Femur (tissue), 1 donor: Measurements from ENCODE around the gene ADPRM.

Experiments used
- DNase-seq: peaks from one replicate; pipeline ENCODE4 v3.0.0-alpha.2; 2017

Gene ADPRM

DNA sequence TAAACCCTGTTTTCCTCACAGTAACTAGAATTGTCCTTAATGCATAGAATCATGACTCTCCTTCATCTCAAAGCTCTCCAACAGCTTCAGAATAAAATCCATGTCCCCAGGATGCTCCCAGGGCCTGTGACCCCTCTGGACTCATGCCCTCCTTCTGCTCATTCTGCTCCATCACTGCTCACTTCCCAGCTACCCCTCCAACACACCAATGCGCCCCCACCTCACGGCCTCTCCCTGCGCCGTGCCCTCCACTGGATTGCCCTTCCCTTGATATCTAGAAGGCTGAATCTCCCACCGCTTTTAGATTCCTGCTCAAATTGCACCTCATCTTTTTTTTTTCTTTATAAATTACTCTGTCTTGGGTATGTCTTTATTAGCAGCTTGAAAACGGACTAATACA lies 45.0 kb downstream of the ADPRM start:
- no peak for DNase-seq

- no peak for DNase-seq
Measured at GRCh38 chr17:10743316-10744009, 46.1 kb downstream of the ADPRM start.

DNA sequence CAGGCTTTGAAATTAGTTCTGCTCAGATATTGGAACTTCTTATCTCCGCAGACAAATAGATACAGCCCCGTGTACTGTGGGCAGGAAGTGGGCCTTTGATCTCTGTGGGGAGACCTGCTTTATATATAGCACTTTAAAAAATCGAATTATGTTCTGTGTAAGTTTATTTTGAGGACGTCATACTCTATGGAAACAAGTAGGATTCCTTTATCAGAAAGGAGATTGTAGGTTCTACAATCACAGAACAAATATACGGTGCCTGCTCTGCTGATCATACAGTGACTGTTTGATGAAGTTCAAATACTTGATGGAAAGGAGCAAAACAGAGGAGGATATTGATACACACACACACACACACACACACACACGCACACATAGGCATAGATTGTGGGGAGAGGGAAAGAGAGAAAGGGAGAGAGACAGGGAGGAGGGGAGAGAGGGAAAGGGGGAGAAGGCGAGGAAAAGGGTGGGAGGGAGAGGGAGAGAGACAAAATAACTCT lies 47.2 kb downstream of the ADPRM start:
- no peak for DNase-seq

DNA sequence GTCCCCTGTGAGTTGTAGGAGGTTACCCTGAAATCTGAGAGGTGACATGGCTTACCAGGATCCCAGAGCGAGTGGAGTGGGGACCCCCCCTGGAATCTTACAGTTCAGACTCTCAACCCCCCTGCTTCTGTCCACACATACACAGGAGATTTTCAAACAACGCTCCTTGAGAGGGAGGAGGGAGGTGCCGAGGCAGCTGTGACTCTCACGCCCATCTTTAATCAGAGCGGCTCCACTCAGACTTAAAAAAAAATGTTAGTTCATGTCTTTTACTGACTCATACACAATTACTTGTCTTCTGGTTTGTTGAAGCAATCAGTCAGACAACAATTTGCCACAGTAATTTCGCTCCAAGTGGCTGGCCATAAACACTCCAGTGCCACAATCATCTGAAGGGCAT lies 47.8 kb downstream of the ADPRM start:
- DNase-seq = no peak

- no peak for DNase-seq
Measured at GRCh38 chr17:10748531-10749181, 51.3 kb downstream of the ADPRM start.

DNA sequence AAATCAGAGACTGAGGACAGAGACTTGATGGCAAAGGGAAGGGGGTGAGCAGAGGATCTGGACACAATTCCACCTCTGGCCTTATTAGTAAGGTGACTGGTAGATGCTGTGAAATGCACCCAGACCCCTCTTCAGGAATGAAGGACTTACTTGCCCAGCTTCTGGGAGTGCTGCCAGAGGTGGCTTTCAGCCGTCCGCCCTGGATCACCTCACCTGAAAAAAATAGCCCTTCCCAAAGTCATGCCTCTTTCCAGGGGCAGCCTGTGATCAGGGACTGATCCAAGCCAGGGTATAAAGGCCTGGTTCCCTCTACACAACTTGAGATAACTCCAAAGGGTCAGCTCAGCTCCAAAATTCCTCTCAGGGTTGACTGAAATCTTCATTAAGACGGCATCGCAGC lies 52.8 kb downstream of the ADPRM start:
- no peak for DNase-seq

- no peak for DNase-seq
Measured at GRCh38 chr17:10751563-10751962, 54.2 kb downstream of the ADPRM start.

GRCh38 chr17:10752696-10753095 lies 55.3 kb downstream of the ADPRM start:
- no peak for DNase-seq

- DNase-seq = no peak
Measured at GRCh38 chr17:10754109-10754508, 56.7 kb downstream of the ADPRM start.

DNA sequence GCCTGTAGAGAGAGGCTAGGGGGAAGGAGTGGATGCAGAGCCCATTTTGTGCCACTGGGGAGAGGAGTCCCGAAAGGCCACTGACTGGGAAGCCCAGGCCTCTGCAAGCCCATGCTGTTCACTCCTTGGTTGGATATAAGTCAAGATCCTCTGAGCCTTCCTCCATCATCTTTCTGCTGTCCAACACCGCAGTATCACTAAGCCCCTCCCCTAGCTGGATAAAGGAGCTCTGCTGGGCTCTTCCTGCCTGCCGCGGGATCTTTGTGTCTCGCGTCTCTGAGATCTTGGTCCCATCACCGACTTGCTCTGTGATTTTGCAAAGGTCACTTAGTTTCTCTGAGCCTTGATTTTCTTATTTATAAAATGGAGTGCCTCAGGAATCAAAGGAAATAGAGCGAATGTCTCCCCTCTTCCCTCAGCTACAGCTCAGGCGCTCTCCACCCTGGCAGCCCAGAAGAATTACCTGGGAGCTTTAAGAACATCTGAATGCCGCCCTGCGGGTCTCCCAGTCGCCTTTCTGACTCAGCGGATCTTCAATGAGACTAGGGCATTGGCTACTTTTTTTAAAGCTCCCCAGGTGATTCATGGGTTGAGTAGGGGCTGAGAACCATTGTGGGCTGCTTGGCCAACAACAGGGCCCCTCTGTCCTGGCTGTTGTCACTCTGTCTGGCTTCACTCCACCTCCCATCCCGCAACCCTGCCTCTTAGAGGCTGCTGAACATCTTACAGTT lies 57.6 kb downstream of the ADPRM start:
- no peak for DNase-seq

GRCh38 chr17:10755592-10756127 lies 58.3 kb downstream of the ADPRM start:
- DNase-seq = no peak

DNA sequence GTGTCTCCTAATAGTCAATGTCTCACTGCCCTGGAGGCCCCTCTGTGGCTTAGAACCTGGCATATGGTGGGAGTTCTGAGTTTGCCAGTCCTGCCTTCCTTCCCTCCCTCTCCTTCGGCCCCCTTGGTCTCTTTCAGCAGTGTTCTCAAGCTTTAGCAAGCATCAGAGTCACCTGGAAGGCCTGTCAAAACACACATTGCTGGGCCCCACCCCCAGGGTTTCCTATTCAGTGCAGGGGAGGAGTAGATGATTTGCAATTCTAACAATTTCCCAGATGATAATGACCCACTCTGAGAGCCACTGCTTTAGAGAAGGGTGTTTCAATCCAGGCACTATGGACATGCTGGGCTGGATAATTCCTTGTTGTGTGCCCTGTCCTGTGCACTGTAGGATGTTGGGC lies 58.8 kb downstream of the ADPRM start:
- DNase-seq = no peak

DNA sequence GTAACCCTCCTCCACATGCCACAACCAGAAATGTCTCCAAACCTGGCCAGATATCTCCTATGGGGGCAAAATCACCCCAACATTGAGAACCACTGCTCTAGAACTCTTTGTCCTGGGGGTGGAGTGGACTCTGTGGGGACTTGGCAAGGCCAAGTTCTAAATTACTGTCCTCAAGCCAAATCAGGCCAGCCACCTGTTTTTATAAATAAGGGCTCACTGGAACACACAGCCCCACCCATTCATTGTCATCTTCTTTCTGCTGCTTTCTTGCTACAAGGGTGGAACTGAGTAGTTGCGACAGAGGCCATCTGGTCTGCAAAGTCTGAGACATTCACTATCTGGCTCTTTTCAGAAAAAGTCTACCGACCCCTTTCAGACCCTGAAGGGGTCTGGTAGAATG lies 59.2 kb downstream of the ADPRM start:
- no peak for DNase-seq

- DNase-seq = no peak
Measured at GRCh38 chr17:10757067-10757466, 59.7 kb downstream of the ADPRM start.

DNA sequence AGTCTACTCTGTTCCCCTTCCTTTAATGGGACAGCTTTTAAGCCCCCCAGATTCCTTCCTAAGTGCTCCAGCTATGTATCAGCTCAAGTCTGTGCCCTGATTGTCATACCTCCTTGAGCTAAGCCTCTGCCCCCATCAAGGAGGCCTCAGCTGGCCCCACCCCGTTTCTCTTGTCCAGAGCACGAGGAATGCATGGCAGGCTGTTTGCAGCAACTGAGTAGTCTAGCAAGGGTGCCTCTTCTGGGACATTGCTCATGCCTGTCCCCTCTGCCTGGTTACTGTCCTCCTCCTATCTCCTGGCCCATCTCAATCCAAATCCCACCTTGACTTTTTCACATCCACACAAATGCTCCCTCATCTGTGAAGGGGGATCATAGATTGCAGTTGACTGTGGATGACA lies 60.3 kb downstream of the ADPRM start:
- DNase-seq = no peak

DNA sequence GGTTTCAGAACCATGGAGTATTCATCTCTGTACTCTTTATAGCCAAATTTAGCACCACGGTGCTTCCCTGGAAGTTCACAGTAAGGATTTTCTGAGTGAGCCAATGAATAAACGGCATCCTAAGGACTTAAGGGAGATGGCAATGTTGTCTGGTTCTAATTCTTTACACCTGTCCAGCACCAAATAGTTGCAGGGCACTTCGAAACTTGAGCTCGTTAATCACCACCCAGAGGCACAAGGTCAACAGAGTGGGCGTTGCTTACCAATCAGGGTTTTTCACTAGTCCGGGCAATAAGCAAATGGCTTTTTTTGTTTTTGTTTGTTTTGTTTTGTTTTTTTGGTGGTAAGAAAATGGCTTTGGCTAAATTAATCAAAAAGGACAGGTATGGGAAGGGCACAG lies 60.7 kb downstream of the ADPRM start:
- no peak for DNase-seq
